Kidney epithelial cell (primary cell): ENCODE results near the gene IDH3B. TPM values are rescaled to one million over a fixed set of nuclear protein-coding genes. Genes with fewer than 3 reads are reported as not detected.
"Not testable (repeated sequence)": the region's sequence is repeated elsewhere in the genome, so short reads cannot be mapped to it uniquely, and the experiment has no call there.

Experiments
- DNase-seq: peaks from one replicate; pipeline ENCODE4 v3.0.0-alpha.2; 2010; ENCODE audit warnings: low read depth
- H3K27me3 ChIP-seq: 2 replicates; pipeline ENCODE4 v1.6.0; 2011; ENCODE audit warnings: low read length; ENCODE audit not compliant: control insufficient read depth, insufficient read depth
- H3K36me3 ChIP-seq: 2 replicates; pipeline ENCODE4 v1.5.1; 2011; ENCODE audit warnings: low read length; ENCODE audit not compliant: control insufficient read depth, insufficient read depth
- H3K4me3 ChIP-seq: 2 replicates; pipeline ENCODE4 v1.5.1; 2011; ENCODE audit warnings: low read depth, mild to moderate bottlenecking, control low read depth, low read length
- CTCF ChIP-seq: IDR thresholded peaks from 2 replicates; pipeline ENCODE4 v1.5.1; 2011; ENCODE audit warnings: mild to moderate bottlenecking, moderate library complexity, low read length, control low read depth, inconsistent platforms; ENCODE audit not compliant: insufficient read depth, poor library complexity, severe bottlenecking
- total RNA-seq: library from RNA; depleted of rRNA; stranded (reverse); fragments of >200 nt; gene quantifications from 2 replicates; pipeline ENCODE4 v1.2.3, GENCODE V29; 2015

The IDH3B gene
- total RNA-seq, 1 donor from 2014 or later, result 118 TPM

GRCh38 chr20:2696646-2697045, 32.6 kb upstream of the IDH3B start:
- H3K27me3 ChIP-seq, result peaks cover 64% of the 10 kb centered on the region
- no peaks in the 10 kb centered on the region for H3K36me3 ChIP-seq
- H3K4me3 ChIP-seq, result no peak overlapping the region
- no peak for DNase-seq
- no peak for TF ChIP-seq CTCF

- not testable (repeated sequence) for H3K4me3 ChIP-seq, DNase-seq, H3K36me3 ChIP-seq
- peaks cover 65% of the 10 kb centered on the region for H3K27me3 ChIP-seq
Measured at GRCh38 chr20:2695984-2696525, 32.0 kb upstream of the IDH3B start.

GRCh38 chr20:2695206-2695983, 31.4 kb upstream of the IDH3B start:
- DNase-seq, result no peak
- no peak for TF ChIP-seq CTCF
- Histone ChIP-seq H3K36me3 (no peaks in the 10 kb centered on the region), H3K4me3 (no peak overlapping the region), H3K27me3 (peaks cover 63% of the 10 kb centered on the region)

GRCh38 chr20:2694519-2694918, 30.5 kb upstream of the IDH3B start:
- no peak overlapping the region for H3K4me3 ChIP-seq
- DNase-seq, result no peak
- H3K36me3 ChIP-seq, result no peaks in the 10 kb centered on the region
- no peak for TF ChIP-seq CTCF
- H3K27me3 ChIP-seq, result peaks cover 63% of the 10 kb centered on the region

- Histone ChIP-seq H3K27me3 (peaks cover 65% of the 10 kb centered on the region), H3K36me3 (no peaks in the 10 kb centered on the region), H3K4me3 (no peak overlapping the region)
- no peak for TF ChIP-seq CTCF
- DNase-seq, result no peak
Measured at GRCh38 chr20:2694008-2694471, 30.0 kb upstream of the IDH3B start.

GRCh38 chr20:2693286-2694007, 29.4 kb upstream of the IDH3B start:
- TF ChIP-seq CTCF, result no peak
- Histone ChIP-seq H3K27me3 (peaks cover 59% of the 10 kb centered on the region), H3K4me3 (peak overlapping the region; percentile 33), H3K36me3 (no peaks in the 10 kb centered on the region)
- DNase-seq, result no peak
